OCI-LY7 (cell line): ENCODE data around the gene CAMK2N2. TPM values are rescaled to one million over a fixed set of nuclear protein-coding genes. Genes with fewer than 3 reads are reported as not detected.

ENCODE experiments used
- BruUV-seq: library from RNA; stranded (reverse); fragments of 400-500 nt; replicated peaks from 2 replicates; lab custom pipeline; 2021; lab: Mats Ljungman, UMichigan
- CTCF ChIA-PET: fragments of 300-600 bp; sonication (Branson Sonifier 250); formaldehyde crosslinking; loops from one replicate; lab custom pipeline; 2022; ENCODE audit warnings: antibody characterized with exemption; ENCODE audit not compliant: unreplicated experiment; lab: Charles Lee
- POLR2A ChIA-PET: fragments of 300-600 bp; sonication (Branson Sonifier 250); formaldehyde crosslinking; loops from one replicate; lab custom pipeline; 2022; ENCODE audit warnings: antibody characterized with exemption; lab: Charles Lee
- DNase-seq: peaks from one replicate; pipeline ENCODE4 v3.0.0-alpha.2; 2015; ENCODE audit warnings: low spot score
- H2AFZ ChIP-seq: fragments of 200-600 bp; sonication (generic), shearing (Covaris generic); 2 replicates; pipeline ENCODE4 v1.6.1; 2014; ENCODE audit warnings: mild to moderate bottlenecking, antibody characterized with exemption, low read length, moderate library complexity
- H3K27ac ChIP-seq: fragments of 200-600 bp; sonication (generic); 2 replicates; pipeline ENCODE4 v1.5.1; 2014; ENCODE audit warnings: mixed run types, low read depth, mild to moderate bottlenecking, moderate library complexity, low read length, inconsistent platforms; ENCODE audit not compliant: poor library complexity, severe bottlenecking
- H3K36me3 ChIP-seq: fragments of 200-600 bp; sonication (generic); 2 replicates; pipeline ENCODE4 v1.6.1; 2014; ENCODE audit warnings: mild to moderate bottlenecking, antibody characterized with exemption, low read length, moderate library complexity, mixed read lengths; ENCODE audit not compliant: insufficient read depth
- H3K4me1 ChIP-seq: fragments of 200-600 bp; sonication (generic); 2 replicates; pipeline ENCODE4 v1.5.1; 2014; ENCODE audit warnings: mild to moderate bottlenecking, low read length; ENCODE audit not compliant: insufficient read depth, poor library complexity, severe bottlenecking
- H3K4me2 ChIP-seq: fragments of 200-600 bp; sonication (generic); 2 replicates; pipeline ENCODE4 v1.6.1; 2014; ENCODE audit warnings: mild to moderate bottlenecking, low read length
- H3K4me3 ChIP-seq: fragments of 200-600 bp; sonication (generic); 2 replicates; pipeline ENCODE4 v1.5.1; 2014; ENCODE audit warnings: mild to moderate bottlenecking, low read depth, low read length; ENCODE audit not compliant: poor library complexity, severe bottlenecking
- H3K79me2 ChIP-seq: fragments of 200-600 bp; sonication (generic); 2 replicates; pipeline ENCODE4 v1.6.1; 2016; ENCODE audit warnings: low read depth, mild to moderate bottlenecking, low read length, moderate library complexity, mixed read lengths; ENCODE audit not compliant: insufficient read depth
- H3K9me2 ChIP-seq: fragments of 200-600 bp; sonication (generic); 2 replicates; pipeline ENCODE4 v1.6.1; 2016; ENCODE audit warnings: mild to moderate bottlenecking, low read length, mixed read lengths; ENCODE audit not compliant: insufficient read depth
- H3K9me3 ChIP-seq: fragments of 200-600 bp; sonication (generic); 2 replicates; pipeline ENCODE4 v1.6.1; 2014; ENCODE audit warnings: mild to moderate bottlenecking, mixed run types, low read length, mixed read lengths
- H4K20me1 ChIP-seq: fragments of 200-600 bp; sonication (generic); 2 replicates; pipeline ENCODE4 v1.6.1; 2014; ENCODE audit warnings: mild to moderate bottlenecking, antibody characterized with exemption, low read length, moderate library complexity, mixed read lengths; ENCODE audit not compliant: insufficient read depth
- EZH2phosphoT487 ChIP-seq: fragments of 200-600 bp; sonication (generic); IDR thresholded peaks from 2 replicates; pipeline ENCODE4 v1.6.1; 2018; ENCODE audit warnings: low read depth, borderline replicate concordance, mild to moderate bottlenecking, mixed run types, antibody characterized with exemption, low read length, moderate library complexity, mixed read lengths
- intact Hi-C: fragments of 100-400 bp; cut with micrococcal nuclease; formaldehyde crosslinking; loops from one replicate; pipeline ENCODE4 v1.10.0; 2022; ENCODE audit not compliant: unreplicated experiment
- total RNA-seq, 2 experiments: library from RNA; depleted of rRNA in 1 of 2; stranded (reverse); fragments of >200 nt in 1 of 2; shearing (Covaris generic) in 1 of 2; gene quantifications; 2 replicates each; pipeline ENCODE4 v1.2.3, GENCODE V29; 2014 to 2022
- TF ChIP-seq, protein P1 (sequence below): fragments of 200-600 bp; sonication (generic); conservative IDR thresholded peaks from 2 replicates; pipeline ENCODE4 v1.5.1; 2014; ENCODE audit warnings: mild to moderate bottlenecking, antibody characterized with exemption, low read length, moderate library complexity, mixed read lengths

The CAMK2N2 gene
- total RNA-seq, 2 experiments from 2014 or later, result not detected

DNA sequence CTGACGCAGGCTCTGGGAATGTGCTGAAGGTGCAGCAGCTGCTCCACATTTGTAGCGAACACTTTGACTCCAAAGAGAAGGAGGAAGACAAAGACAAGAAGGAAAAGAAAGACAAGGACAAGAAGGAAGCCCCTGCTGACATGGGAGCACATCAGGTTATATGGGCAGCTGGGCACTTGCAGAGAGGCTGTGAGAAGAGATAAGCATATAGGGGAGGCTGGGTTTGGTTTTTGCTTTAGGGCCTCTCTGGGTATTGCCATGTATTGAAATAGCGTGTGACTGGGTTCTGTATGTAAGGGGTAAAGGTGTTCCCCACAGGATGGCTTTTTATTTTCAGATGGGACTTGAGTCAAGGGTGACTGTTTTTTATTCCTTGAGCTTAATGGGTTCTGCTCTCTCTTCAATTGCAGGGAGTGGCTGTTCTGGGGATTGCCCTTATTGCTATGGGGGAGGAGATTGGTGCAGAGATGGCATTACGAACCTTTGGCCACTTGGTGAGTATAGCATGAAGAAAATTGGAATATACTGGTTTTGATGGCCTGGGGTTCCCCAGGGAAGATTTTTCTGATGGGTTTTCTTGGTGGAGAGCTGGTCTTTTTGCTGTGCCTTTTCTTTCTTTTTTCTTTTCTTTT, 45.1 kb upstream of the CAMK2N2 start:
- H3K9me3 ChIP-seq, result no peaks in the 10 kb centered on the region
- no TSS peak for BruUV-seq
- intact Hi-C loops, result no loop called here
- H3K4me3 ChIP-seq, result no peak overlapping the region
- no peaks in the 10 kb centered on the region; the same call in 1 of the 2 replicates for H3K79me2 ChIP-seq
- no peak overlapping the region for H2AFZ ChIP-seq
- no peak for DNase-seq
- no peak for TF ChIP-seq EZH2phosphoT487
- TF ChIP-seq, protein P1, sequence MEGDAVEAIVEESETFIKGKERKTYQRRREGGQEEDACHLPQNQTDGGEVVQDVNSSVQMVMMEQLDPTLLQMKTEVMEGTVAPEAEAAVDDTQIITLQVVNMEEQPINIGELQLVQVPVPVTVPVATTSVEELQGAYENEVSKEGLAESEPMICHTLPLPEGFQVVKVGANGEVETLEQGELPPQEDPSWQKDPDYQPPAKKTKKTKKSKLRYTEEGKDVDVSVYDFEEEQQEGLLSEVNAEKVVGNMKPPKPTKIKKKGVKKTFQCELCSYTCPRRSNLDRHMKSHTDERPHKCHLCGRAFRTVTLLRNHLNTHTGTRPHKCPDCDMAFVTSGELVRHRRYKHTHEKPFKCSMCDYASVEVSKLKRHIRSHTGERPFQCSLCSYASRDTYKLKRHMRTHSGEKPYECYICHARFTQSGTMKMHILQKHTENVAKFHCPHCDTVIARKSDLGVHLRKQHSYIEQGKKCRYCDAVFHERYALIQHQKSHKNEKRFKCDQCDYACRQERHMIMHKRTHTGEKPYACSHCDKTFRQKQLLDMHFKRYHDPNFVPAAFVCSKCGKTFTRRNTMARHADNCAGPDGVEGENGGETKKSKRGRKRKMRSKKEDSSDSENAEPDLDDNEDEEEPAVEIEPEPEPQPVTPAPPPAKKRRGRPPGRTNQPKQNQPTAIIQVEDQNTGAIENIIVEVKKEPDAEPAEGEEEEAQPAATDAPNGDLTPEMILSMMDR, result no peak
- H3K9me2 ChIP-seq, result no peaks in the 10 kb centered on the region
- no peak overlapping the region for H3K27ac ChIP-seq
- no peak overlapping the region for H3K4me2 ChIP-seq
- ChIA-PET POLR2A (no interaction called here), CTCF (no interaction called here)
- peaks cover 84% of the 10 kb centered on the region for H3K36me3 ChIP-seq
- H3K4me1 ChIP-seq, result no peaks in the 10 kb centered on the region
- no peaks in the 10 kb centered on the region for H4K20me1 ChIP-seq

- TF ChIP-seq EZH2phosphoT487, result no peak
- TF ChIP-seq, protein P1, result peak; percentile 72
- H3K9me3 ChIP-seq, result no peaks in the 10 kb centered on the region
- no peak overlapping the region for H3K27ac ChIP-seq
- H3K79me2 ChIP-seq, result peaks cover 4% of the 10 kb centered on the region; the same call in 1 of the 2 replicates
- peaks cover 93% of the 10 kb centered on the region for H3K36me3 ChIP-seq
- H3K4me3 ChIP-seq, result no peak overlapping the region
- peaks cover 2% of the 10 kb centered on the region for H3K4me1 ChIP-seq
- H4K20me1 ChIP-seq, result no peaks in the 10 kb centered on the region
- peak; percentile 29 for DNase-seq
- no peak overlapping the region for H2AFZ ChIP-seq
- no peaks in the 10 kb centered on the region for H3K9me2 ChIP-seq
- intact Hi-C loops, result no loop called here
- BruUV-seq, result no TSS peak
- no peak overlapping the region for H3K4me2 ChIP-seq
- CTCF ChIA-PET, result no interaction called here
- POLR2A ChIA-PET, result interaction anchor here (0.6 kb wide), 1 partner anchor 131 kb away, joined by 4 read pairs; no protein-coding TSS in a partner anchor
These were observed 44.2 kb upstream of the CAMK2N2 start for GRCh38 chr3:184305577-184305976.

- peaks cover 18% of the 10 kb centered on the region for H3K79me2 ChIP-seq
- no peaks in the 10 kb centered on the region for H3K9me2 ChIP-seq
- H3K4me3 ChIP-seq, result peak overlapping the region; percentile 96
- H3K9me3 ChIP-seq, result no peaks in the 10 kb centered on the region
- peak overlapping the region; percentile 87 for H3K4me2 ChIP-seq
- intact Hi-C loops, result no loop called here
- peaks cover 12% of the 10 kb centered on the region for H3K4me1 ChIP-seq
- no peak for DNase-seq
- H3K36me3 ChIP-seq, result peaks cover 58% of the 10 kb centered on the region
- BruUV-seq, result no TSS peak
- peaks cover 12% of the 10 kb centered on the region; the same call in 1 of the 2 replicates for H4K20me1 ChIP-seq
- H2AFZ ChIP-seq, result no peak overlapping the region
- no peak overlapping the region for H3K27ac ChIP-seq
- TF ChIP-seq, protein P1, result no peak
- TF ChIP-seq EZH2phosphoT487, result no peak
- ChIA-PET POLR2A (interaction anchor here (1.4 kb wide), 1 partner anchor 115 kb away, joined by 3 read pairs; the partner anchor contains the start of gene ABCF3), CTCF (no interaction called here)
These were observed 39.0 kb upstream of the CAMK2N2 start for GRCh38 chr3:184300378-184300720.
